Peyer's patch (tissue), 4 donors: ENCODE data around the gene SDHB. TPM values are rescaled to one million over a fixed set of nuclear protein-coding genes. Genes with fewer than 3 reads are reported as not detected.

Source experiments
- DNase-seq, 3 donors: peaks; one replicate each; pipeline ENCODE4 v3.0.0-alpha.2; 2017 to 2019
- H3K27ac ChIP-seq, 4 donors: fragments of 200-600 bp; sonication (generic); one replicate each; pipeline ENCODE4 v1.5.1; 2016 to 2019
- H3K27me3 ChIP-seq, 2 donors: fragments of 200-600 bp; sonication (generic); one replicate each; pipeline ENCODE4 v1.5.1; 2019
- H3K36me3 ChIP-seq, 3 donors: fragments of 200-600 bp; sonication (generic); one replicate each; pipeline ENCODE4 v1.5.1; 2016 to 2019
- H3K4me1 ChIP-seq, 4 donors: fragments of 200-600 bp; sonication (generic); one replicate each; pipeline ENCODE4 v1.5.1; 2016 to 2019
- H3K4me3 ChIP-seq, 4 donors: fragments of 200-600 bp; sonication (generic); 1 replicate in 3 of 4; 2 replicates in 1 of 4; pipeline ENCODE4 v1.5.1; 2016 to 2019; ENCODE audit warnings: mild to moderate bottlenecking in 1 of 4
- H3K9me3 ChIP-seq, 4 donors: fragments of 200-600 bp; sonication (generic); one replicate each; pipeline ENCODE4 v1.5.1; 2016 to 2019; ENCODE audit warnings: mild to moderate bottlenecking in 1 of 4
- POLR2A ChIP-seq, 2 donors: fragments of 450-650 bp; IDR thresholded peaks; one replicate each; pipeline ENCODE4 v1.5.1; 2017; ENCODE audit warnings: antibody characterized with exemption in 2 of 2, mild to moderate bottlenecking in 2 of 2, moderate library complexity in 2 of 2
- total RNA-seq, 4 donors: library from RNA; depleted of rRNA; stranded (reverse); fragments of >200 nt; gene quantifications; one replicate each; pipeline ENCODE4 v1.1.0, GENCODE V29; 2016
- TF ChIP-seq, protein P1 (sequence below), 6 experiments: fragments of 450-650 bp in 4 of 6; fragments of 200-600 bp in 2 of 6; sonication (generic) in 1 of 6; IDR thresholded peaks; one replicate each; pipeline ENCODE4 v1.5.1; 2017 to 2019; ENCODE audit warnings: antibody characterized with exemption in 6 of 6, mild to moderate bottlenecking in 3 of 6, moderate library complexity in 1 of 6

The SDHB gene
- total RNA-seq, 4 donors from 2014 or later = 106 to 277 (median 175) TPM

DNA sequence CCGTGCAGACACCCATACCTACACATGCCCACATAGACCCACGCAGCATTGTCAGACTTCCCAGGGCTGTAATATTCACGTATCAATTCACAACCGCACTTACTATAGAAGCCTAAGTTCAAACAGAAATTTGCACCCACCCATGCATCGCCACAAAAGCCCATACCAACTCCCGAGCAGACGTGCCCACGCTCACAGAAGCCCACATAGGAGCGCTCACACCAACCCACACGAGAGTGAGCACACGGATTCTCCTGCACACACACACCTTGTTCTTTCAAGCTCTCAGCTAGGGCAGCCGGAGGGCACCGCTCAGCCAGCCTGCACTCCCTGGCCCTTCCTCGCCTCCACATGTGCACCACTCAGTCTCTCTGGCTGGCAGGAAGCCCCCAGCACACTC lies 78.0 kb downstream of the SDHB start:
- TF ChIP-seq, protein P1, sequence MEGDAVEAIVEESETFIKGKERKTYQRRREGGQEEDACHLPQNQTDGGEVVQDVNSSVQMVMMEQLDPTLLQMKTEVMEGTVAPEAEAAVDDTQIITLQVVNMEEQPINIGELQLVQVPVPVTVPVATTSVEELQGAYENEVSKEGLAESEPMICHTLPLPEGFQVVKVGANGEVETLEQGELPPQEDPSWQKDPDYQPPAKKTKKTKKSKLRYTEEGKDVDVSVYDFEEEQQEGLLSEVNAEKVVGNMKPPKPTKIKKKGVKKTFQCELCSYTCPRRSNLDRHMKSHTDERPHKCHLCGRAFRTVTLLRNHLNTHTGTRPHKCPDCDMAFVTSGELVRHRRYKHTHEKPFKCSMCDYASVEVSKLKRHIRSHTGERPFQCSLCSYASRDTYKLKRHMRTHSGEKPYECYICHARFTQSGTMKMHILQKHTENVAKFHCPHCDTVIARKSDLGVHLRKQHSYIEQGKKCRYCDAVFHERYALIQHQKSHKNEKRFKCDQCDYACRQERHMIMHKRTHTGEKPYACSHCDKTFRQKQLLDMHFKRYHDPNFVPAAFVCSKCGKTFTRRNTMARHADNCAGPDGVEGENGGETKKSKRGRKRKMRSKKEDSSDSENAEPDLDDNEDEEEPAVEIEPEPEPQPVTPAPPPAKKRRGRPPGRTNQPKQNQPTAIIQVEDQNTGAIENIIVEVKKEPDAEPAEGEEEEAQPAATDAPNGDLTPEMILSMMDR (IDR thresholded peaks at IDR 0.05) = no peak
- TF ChIP-seq POLR2A (IDR thresholded peaks at IDR 0.05) = no peak
- no peaks in the 10 kb centered on the region for H3K36me3 ChIP-seq
- DNase-seq = no peak
- no peak overlapping the region for H3K4me3 ChIP-seq
- H3K9me3 ChIP-seq = no peaks in the 10 kb centered on the region
- H3K4me1 ChIP-seq = peaks cover 0 to 28% (median 0%) of the 10 kb centered on the region in 4 donors
- no peaks in the 10 kb centered on the region for H3K27me3 ChIP-seq
- H3K27ac ChIP-seq = no peak overlapping the region

DNA sequence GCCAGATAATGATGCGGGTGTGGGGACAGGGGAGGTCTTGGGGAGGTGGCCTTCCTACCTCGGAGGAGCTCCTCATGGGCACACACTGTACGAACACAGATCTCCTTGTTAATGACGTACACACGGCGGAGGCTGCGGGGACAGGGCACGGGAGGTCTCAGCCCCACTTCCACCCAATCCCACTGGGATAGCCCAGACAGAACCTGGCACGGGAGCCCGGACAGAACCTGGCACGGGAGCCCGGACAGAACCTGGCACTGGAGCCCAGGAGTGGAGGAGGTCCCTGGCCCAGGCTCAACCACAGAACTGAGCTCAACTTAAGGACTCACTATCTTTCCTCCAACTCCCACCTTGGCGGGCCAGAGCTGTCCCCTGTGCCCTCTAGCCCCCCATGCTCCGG lies 78.6 kb downstream of the SDHB start:
- H3K9me3 ChIP-seq = no peaks in the 10 kb centered on the region
- peaks cover 0 to 23% (median 0%) of the 10 kb centered on the region in 4 donors for H3K4me1 ChIP-seq
- DNase-seq = no peak
- no peaks in the 10 kb centered on the region for H3K36me3 ChIP-seq
- H3K27ac ChIP-seq = no peak overlapping the region
- TF ChIP-seq POLR2A (IDR thresholded peaks at IDR 0.05) = no peak
- TF ChIP-seq, protein P1 (IDR thresholded peaks at IDR 0.05) = no peak
- no peaks in the 10 kb centered on the region for H3K27me3 ChIP-seq
- H3K4me3 ChIP-seq = no peak overlapping the region

DNA sequence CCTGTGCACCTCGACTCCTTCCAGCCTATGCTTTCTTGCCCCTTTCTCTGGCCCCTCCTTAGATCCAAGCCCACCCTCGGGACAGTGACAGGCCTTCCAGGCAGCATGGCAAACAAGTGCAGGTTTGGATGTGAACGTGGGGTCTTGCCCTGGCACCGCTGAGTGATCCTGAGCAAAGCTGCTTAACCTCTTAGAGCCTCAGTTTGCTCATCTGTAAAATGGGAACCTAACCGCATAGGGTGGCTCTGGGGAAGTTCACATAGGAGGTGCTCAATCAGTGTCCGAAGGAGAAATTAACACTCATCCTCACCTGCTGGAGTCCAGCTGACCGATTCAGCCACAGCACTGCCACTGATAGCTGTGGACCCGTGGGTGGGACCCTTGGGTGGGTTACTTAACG lies 80.6 kb downstream of the SDHB start:
- peaks cover 0 to 9% (median 0%) of the 10 kb centered on the region in 4 donors for H3K4me1 ChIP-seq
- H3K27ac ChIP-seq = no peak overlapping the region
- no peak for TF ChIP-seq POLR2A (IDR thresholded peaks at IDR 0.05)
- TF ChIP-seq, protein P1 (IDR thresholded peaks at IDR 0.05) = no peak
- H3K27me3 ChIP-seq = no peaks in the 10 kb centered on the region
- DNase-seq = no peak
- H3K9me3 ChIP-seq = no peaks in the 10 kb centered on the region
- no peaks in the 10 kb centered on the region for H3K36me3 ChIP-seq
- no peak overlapping the region for H3K4me3 ChIP-seq

DNA sequence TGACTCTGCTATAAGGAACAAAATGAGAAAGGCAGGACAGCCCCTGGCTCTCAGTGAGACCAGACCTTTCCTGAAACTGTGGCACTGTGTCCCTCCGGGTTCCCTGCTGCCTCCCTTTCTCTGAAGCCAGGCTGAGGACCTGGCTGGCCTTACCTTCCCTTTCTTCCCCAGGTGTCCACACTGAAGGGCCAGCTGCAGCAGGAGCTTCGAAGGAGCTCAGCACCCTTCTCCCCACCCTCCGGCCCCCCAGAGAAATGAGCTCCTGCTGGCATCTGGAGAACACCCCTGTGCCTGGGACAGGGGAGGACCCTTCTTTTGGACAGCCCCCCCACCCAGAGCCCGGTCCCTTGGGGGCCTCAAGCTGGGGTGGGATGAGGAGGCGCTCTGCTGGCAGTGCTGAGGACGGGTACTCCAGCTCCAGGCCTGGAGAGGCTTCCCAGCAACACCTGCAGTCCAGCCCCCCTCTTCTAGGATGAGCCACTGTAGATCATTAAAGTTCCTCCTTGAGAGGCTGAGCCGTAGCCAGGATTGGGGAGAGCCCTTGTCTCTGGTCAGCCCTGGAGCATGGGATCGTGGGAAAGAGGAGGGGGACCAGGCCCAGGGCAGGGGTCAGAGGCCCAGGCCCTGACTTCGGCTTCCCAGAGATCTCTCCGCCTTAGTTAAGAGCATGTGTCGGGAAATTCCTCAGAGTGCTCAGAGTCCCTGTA lies 81.5 kb downstream of the SDHB start:
- TF ChIP-seq POLR2A (IDR thresholded peaks at IDR 0.05) = no peak
- TF ChIP-seq, protein P1 (IDR thresholded peaks at IDR 0.05) = no peak
- no peak overlapping the region for H3K4me3 ChIP-seq
- no peaks in the 10 kb centered on the region for H3K27me3 ChIP-seq
- H3K36me3 ChIP-seq = no peaks in the 10 kb centered on the region
- peaks cover 0 to 3% (median 0%) of the 10 kb centered on the region in 4 donors for H3K4me1 ChIP-seq
- no peaks in the 10 kb centered on the region for H3K9me3 ChIP-seq
- no peak overlapping the region for H3K27ac ChIP-seq
- no peak for DNase-seq

DNA sequence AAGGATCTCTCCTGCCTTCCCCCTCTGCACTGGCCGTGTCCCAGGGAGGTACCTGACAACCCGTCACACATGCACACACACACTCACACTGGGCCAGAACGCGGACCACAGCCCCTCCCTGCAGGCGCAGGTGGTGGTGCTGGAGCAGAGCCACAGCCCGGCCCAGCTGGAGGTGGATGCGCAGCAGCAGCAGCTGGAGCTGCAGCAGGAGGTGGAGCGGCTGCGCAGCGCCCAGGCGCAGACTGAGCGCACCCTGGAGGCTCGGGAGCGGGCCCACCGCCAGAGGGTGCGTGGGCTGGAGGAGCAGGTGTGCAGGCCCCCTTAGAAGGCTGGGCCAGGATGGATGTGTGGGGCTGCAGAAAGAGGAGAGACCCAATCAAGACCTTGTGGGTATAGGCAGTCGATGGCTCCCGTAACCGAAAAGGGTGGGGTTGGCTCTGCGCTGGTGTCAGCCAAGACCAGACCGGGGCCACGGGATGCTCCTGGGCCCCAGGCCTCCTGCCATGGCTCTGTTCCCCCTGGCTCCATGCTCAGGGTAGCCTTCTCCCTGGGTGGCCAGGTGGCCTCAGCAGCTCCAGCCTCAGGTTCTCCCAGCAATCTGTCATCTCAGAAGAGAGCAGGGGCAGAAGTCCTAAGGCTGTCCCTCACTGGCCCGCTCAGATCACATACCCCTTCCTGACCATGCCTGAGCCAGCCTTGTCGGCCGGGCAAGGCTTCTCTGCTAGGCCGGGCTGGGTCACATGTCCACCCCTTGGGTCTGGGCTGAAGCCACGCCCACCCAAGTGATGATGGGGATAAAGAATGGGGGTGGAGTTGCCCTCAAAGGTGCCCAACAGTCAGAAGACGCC lies 82.3 kb downstream of the SDHB start:
- no peak for DNase-seq
- H3K27ac ChIP-seq = no peak overlapping the region
- TF ChIP-seq POLR2A (IDR thresholded peaks at IDR 0.05) = no peak
- TF ChIP-seq, protein P1 (IDR thresholded peaks at IDR 0.05) = peak in 1 of 6 experiments; percentile 6
- no peaks in the 10 kb centered on the region for H3K27me3 ChIP-seq
- H3K4me3 ChIP-seq = no peak overlapping the region
- H3K9me3 ChIP-seq = no peaks in the 10 kb centered on the region
- H3K4me1 ChIP-seq = peaks cover 0 to 5% (median 0%) of the 10 kb centered on the region in 4 donors
- H3K36me3 ChIP-seq = no peaks in the 10 kb centered on the region
